CD14-positive monocyte (primary cell): Measurements from ENCODE around the gene TCAF1. TPM values are rescaled to one million over a fixed set of nuclear protein-coding genes. Genes with fewer than 3 reads are reported as not detected.

Source experiments
- DNase-seq, 3 donors: peaks; one replicate each; pipeline ENCODE4 v3.0.0-alpha.2; 2011 to 2022
- H2AFZ ChIP-seq: 2 replicates; pipeline ENCODE4 v1.6.0; 2012; ENCODE audit warnings: mild to moderate bottlenecking, low read depth, low read length, inconsistent platforms; ENCODE audit not compliant: insufficient read depth, poor library complexity, severe bottlenecking
- H3K27ac ChIP-seq, 2 donors: 1 replicate in 1 of 2; 2 replicates in 1 of 2; pipeline ENCODE4 v1.5.1; 2012 to 2013; ENCODE audit warnings: low read length in 2 of 2, control low read depth in 1 of 2, inconsistent platforms in 1 of 2, low read depth in 1 of 2, mild to moderate bottlenecking in 1 of 2
- H3K27me3 ChIP-seq, 2 donors: one replicate each; pipeline versions ENCODE4 v1.6.0 to v1.6.1; 2011 to 2013; ENCODE audit warnings: low read length in 2 of 2; ENCODE audit not compliant: control insufficient read depth in 2 of 2, insufficient read depth in 2 of 2
- H3K36me3 ChIP-seq, 2 donors: replicated peaks in 1 of 2; 1 replicate in 1 of 2; 2 replicates in 1 of 2; pipeline versions ENCODE4 v1.5.1 to v1.6.1; 2012 to 2013; ENCODE audit warnings: low read length in 2 of 2, control low read depth in 1 of 2, inconsistent platforms in 1 of 2, mild to moderate bottlenecking in 1 of 2; ENCODE audit not compliant: insufficient read depth in 2 of 2, control insufficient read depth in 1 of 2
- H3K4me1 ChIP-seq, 2 donors: 1 replicate in 1 of 2; 2 replicates in 1 of 2; pipeline versions ENCODE4 v1.5.1 to v1.6.1; 2012 to 2013; ENCODE audit warnings: low read length in 2 of 2, control low read depth in 1 of 2, inconsistent platforms in 1 of 2, mild to moderate bottlenecking in 1 of 2, moderate library complexity in 1 of 2; ENCODE audit not compliant: insufficient read depth in 2 of 2, control insufficient read depth in 1 of 2
- H3K4me2 ChIP-seq: replicated peaks from 2 replicates; pipeline ENCODE3; 2012; ENCODE audit warnings: low read length, moderate library complexity, mild to moderate bottlenecking; ENCODE audit not compliant: poor library complexity, severe bottlenecking; ENCODE audit errors: extremely low read depth
- H3K4me3 ChIP-seq, 3 experiments: fragments of 200-600 bp in 1 of 3; sonication (generic) in 1 of 3; replicated peaks in 1 of 3; 1 replicate in 2 of 3; 2 replicates in 1 of 3; pipeline ENCODE4 v1.5.1; 2011 to 2013; ENCODE audit warnings: low read length in 3 of 3, mild to moderate bottlenecking in 3 of 3, control low read depth in 2 of 3, low read depth in 2 of 3, inconsistent platforms in 1 of 3, moderate library complexity in 1 of 3
- H3K79me2 ChIP-seq: 2 replicates; pipeline ENCODE4 v1.6.0; 2012; ENCODE audit warnings: mild to moderate bottlenecking, control low read depth, inconsistent platforms, low read length, moderate library complexity; ENCODE audit not compliant: insufficient read depth
- H3K9ac ChIP-seq: 2 replicates; pipeline ENCODE4 v1.6.0; 2017; ENCODE audit warnings: low read length, mild to moderate bottlenecking; ENCODE audit not compliant: insufficient read depth, poor library complexity, severe bottlenecking
- H3K9me3 ChIP-seq, 2 donors: replicated peaks in 1 of 2; 1 replicate in 1 of 2; 2 replicates in 1 of 2; pipeline versions ENCODE4 v1.5.1 to v1.6.1; 2012 to 2013; ENCODE audit warnings: low read length in 2 of 2, control low read depth in 1 of 2; ENCODE audit not compliant: control insufficient read depth in 1 of 2, insufficient read depth in 1 of 2
- H4K20me1 ChIP-seq: 2 replicates; pipeline ENCODE4 v1.6.0; 2012; ENCODE audit warnings: mild to moderate bottlenecking, low read length, control low read depth, moderate library complexity; ENCODE audit not compliant: insufficient read depth
- H3K27ac Mint-ChIP-seq, 7 donors: one replicate each; pipeline ENCODE4 v1.8.0; 2020; ENCODE audit warnings: mild to moderate bottlenecking in 7 of 7, mixed read lengths in 7 of 7, moderate library complexity in 6 of 7, inconsistent platforms in 2 of 7
- H3K27me3 Mint-ChIP-seq, 3 donors: one replicate each; pipeline ENCODE4 v1.8.0; 2021 to 2022; ENCODE audit warnings: low read depth in 3 of 3, mild to moderate bottlenecking in 3 of 3, mixed read lengths in 3 of 3, moderate library complexity in 3 of 3, inconsistent platforms in 1 of 3
- H3K36me3 Mint-ChIP-seq, 2 donors: one replicate each; pipeline ENCODE4 v1.8.0; 2020; ENCODE audit warnings: mixed read lengths in 2 of 2, inconsistent platforms in 1 of 2, mild to moderate bottlenecking in 1 of 2
- H3K4me1 Mint-ChIP-seq: one replicate; pipeline ENCODE4 v1.8.0; 2020; ENCODE audit warnings: mild to moderate bottlenecking, mixed read lengths
- H3K4me3 Mint-ChIP-seq, 2 donors: one replicate each; pipeline ENCODE4 v1.8.0; 2020; ENCODE audit warnings: mild to moderate bottlenecking in 2 of 2, mixed read lengths in 2 of 2, moderate library complexity in 1 of 2
- H3K9me3 Mint-ChIP-seq, 7 donors: one replicate each; pipeline ENCODE4 v1.8.0; 2020 to 2022; ENCODE audit warnings: mixed read lengths in 7 of 7, mild to moderate bottlenecking in 6 of 7, moderate library complexity in 6 of 7, inconsistent platforms in 2 of 7
- WGBS: methylation state at CpG from one replicate; pipeline ENCODE4 v1.1.5; 2013; ENCODE audit warnings: missing lambda C conversion rate; ENCODE audit not compliant: insufficient coverage; 5-methylcytosine and 5-hydroxymethylcytosine counted together
- intact Hi-C, 2 donors: fragments of 100-400 bp; cut with micrococcal nuclease; formaldehyde crosslinking; loops; one replicate each; pipeline versions ENCODE4 v1.15.0 to v1.15.1; 2023
- polyA plus RNA-seq, 3 donors: library from polyadenylated mRNA; depleted of rRNA in 1 of 3; unstranded in 2 of 3; stranded (reverse) in 1 of 3; fragments of 300-500 nt in 2 of 3; fragments of >200 nt in 1 of 3; fragmentation: Illumina TruSeq in 2 of 3; gene quantifications; 1 replicate in 2 of 3; 2 replicates in 1 of 3; pipeline ENCODE4 v1.2.3, GENCODE V29; 2012 to 2021
- TF ChIP-seq, protein P1 (sequence below): fragments of 200-600 bp; IDR thresholded peaks from one replicate; pipeline ENCODE4 v1.8.0; 2022; ENCODE audit warnings: antibody characterized with exemption, mild to moderate bottlenecking

The TCAF1 gene
- polyA plus RNA-seq, 3 donors, result 1.8 to 3.3 (median 3.0) TPM

DNA sequence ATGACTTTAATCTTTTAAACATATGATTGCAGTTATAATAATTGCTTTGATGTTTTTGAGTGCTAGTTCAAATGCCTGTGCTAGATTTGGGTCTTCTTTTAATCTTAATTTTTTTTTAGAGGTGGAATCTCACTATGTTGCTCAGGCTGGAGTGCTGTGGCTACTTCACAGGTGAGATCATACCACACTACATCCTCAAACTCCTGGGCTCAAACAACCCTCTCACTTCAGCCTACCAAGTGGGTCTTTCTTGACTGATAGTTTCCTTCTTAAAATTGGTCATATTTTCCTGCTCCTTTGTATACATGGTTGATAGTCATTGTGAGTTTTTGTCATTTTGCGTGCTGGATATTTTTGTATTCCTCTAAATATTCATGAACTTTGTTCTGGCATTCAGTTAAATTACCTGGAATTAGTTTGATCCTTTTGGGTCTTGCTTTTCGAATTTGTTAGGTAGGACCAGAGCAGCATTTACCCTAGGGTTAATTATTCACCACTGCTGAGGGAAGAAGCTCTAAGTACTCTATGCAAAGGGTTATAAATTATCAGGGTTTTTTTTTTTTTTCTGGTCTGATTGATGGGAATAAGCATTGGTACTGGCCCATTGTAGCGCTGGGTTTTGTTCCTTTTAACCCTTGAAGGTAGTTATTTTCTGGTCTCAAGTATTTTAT, 12.1 kb upstream of the TCAF1 start:
- Mint-ChIP-seq H3K36me3 (no peaks in the 10 kb centered on the region), H3K4me1 (no peaks in the 10 kb centered on the region), H3K27ac (no peak overlapping the region), H3K9me3 (peaks cover 0 to 3% (median 0%) of the 10 kb centered on the region in 7 donors), H3K4me3 (no peak overlapping the region), H3K27me3 (peaks cover 0 to 3% (median 2%) of the 10 kb centered on the region in 3 donors)
- no peak overlapping the region for H3K9ac ChIP-seq
- intact Hi-C loops, result no loop called here
- H3K4me2 ChIP-seq, result no peak overlapping the region
- no CpG with 5 or more reads among the region's 3 CpGs for WGBS
- no peaks in the 10 kb centered on the region for H3K9me3 ChIP-seq
- no peak overlapping the region for H3K27ac ChIP-seq
- DNase-seq, result no peak
- no peaks in the 10 kb centered on the region for H3K36me3 ChIP-seq
- H3K27me3 ChIP-seq, result no peaks in the 10 kb centered on the region
- no peak overlapping the region for H2AFZ ChIP-seq
- no peak overlapping the region for H3K4me3 ChIP-seq
- TF ChIP-seq, protein P1, sequence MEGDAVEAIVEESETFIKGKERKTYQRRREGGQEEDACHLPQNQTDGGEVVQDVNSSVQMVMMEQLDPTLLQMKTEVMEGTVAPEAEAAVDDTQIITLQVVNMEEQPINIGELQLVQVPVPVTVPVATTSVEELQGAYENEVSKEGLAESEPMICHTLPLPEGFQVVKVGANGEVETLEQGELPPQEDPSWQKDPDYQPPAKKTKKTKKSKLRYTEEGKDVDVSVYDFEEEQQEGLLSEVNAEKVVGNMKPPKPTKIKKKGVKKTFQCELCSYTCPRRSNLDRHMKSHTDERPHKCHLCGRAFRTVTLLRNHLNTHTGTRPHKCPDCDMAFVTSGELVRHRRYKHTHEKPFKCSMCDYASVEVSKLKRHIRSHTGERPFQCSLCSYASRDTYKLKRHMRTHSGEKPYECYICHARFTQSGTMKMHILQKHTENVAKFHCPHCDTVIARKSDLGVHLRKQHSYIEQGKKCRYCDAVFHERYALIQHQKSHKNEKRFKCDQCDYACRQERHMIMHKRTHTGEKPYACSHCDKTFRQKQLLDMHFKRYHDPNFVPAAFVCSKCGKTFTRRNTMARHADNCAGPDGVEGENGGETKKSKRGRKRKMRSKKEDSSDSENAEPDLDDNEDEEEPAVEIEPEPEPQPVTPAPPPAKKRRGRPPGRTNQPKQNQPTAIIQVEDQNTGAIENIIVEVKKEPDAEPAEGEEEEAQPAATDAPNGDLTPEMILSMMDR, result no peak
- H4K20me1 ChIP-seq, result no peaks in the 10 kb centered on the region
- H3K4me1 ChIP-seq, result no peaks in the 10 kb centered on the region
- no peaks in the 10 kb centered on the region for H3K79me2 ChIP-seq

DNA sequence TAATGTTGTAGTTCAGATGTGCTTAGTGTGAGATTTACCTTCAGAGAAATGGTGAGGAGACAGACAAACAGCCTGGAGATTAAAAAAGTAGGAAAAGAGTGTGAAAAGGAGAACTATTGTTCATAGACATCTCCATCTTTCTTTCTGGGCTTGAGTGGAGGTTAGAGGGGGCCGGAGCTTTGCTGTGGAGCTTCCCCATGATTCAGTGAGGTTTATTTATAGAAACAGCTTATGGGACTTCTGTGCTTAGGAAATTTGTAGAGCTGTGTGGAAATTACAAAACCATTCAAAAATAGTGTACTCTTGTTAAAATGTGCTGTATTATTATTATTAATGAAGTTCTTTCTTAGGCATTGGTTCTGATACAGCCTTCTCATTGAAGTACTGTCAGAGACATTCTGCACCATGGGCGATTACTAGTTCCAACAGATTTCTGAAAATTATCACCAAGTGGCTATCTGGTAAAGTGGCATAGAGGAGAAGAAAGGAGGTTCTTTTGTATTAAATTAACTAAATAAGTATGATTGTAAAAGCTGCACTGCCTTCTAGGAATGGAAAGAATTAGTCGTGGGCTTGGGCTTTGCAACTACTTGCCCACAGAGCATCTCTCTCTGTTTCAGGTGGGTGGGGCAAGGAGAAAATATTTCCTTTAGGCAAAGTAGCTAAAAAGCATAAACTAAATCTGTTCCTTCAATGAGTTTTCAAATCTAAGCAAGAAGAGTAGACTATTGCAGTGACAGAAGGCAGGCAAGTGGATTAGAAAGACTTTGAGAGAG, 8.7 kb upstream of the TCAF1 start:
- intact Hi-C loops, result no loop called here
- Mint-ChIP-seq H3K4me1 (no peaks in the 10 kb centered on the region), H3K27me3 (peaks cover 2 to 3% (median 2%) of the 10 kb centered on the region in 3 donors)

More for the DNA sequence above, 8.7 kb upstream of the TCAF1 start:
- H3K36me3 ChIP-seq, result no peaks in the 10 kb centered on the region
- H3K27ac Mint-ChIP-seq, result no peak overlapping the region
- no peaks in the 10 kb centered on the region for H3K9me3 Mint-ChIP-seq
- H3K4me3 Mint-ChIP-seq, result no peak overlapping the region
- TF ChIP-seq, protein P1, result no peak
- no peak overlapping the region for H3K4me3 ChIP-seq
- no peak for DNase-seq
- no CpG with 5 or more reads among the region's 3 CpGs for WGBS
- no peaks in the 10 kb centered on the region for H3K9me3 ChIP-seq
- H3K27ac ChIP-seq, result no peak overlapping the region
- no peaks in the 10 kb centered on the region for H3K36me3 Mint-ChIP-seq
- H3K79me2 ChIP-seq, result no peaks in the 10 kb centered on the region
- no peaks in the 10 kb centered on the region for H3K4me1 ChIP-seq
- H3K9ac ChIP-seq, result no peak overlapping the region
- H3K27me3 ChIP-seq, result no peaks in the 10 kb centered on the region
- no peaks in the 10 kb centered on the region for H4K20me1 ChIP-seq
- no peak overlapping the region for H3K4me2 ChIP-seq
- no peak overlapping the region for H2AFZ ChIP-seq
